Trophoblast cell (in vitro differentiated cells and primary cell): ENCODE results near the gene EFNA1.
A peak's percentile ranks its signal among the peaks of the same experiment; 100 is the strongest.

ENCODE experiments used
- DNase-seq, 2 donors: peaks; one replicate each; pipeline ENCODE4 v3.0.0-alpha.2; 2016
- H2AFZ ChIP-seq: 2 replicates; pipeline ENCODE4 v1.6.1; 2013; ENCODE audit warnings: low read length, moderate library complexity, mild to moderate bottlenecking; ENCODE audit not compliant: insufficient read depth, poor library complexity
- H2AK5ac ChIP-seq: 2 replicates; pipeline ENCODE4 v1.6.1; 2013; ENCODE audit warnings: mild to moderate bottlenecking, low read length
- H2BK120ac ChIP-seq: 2 replicates; pipeline ENCODE4 v1.6.1; 2013; ENCODE audit warnings: low read length, mild to moderate bottlenecking, moderate library complexity; ENCODE audit not compliant: insufficient read depth, poor library complexity
- H2BK12ac ChIP-seq: 2 replicates; pipeline ENCODE4 v1.6.1; 2013; ENCODE audit warnings: mild to moderate bottlenecking, low read length, moderate library complexity
- H2BK5ac ChIP-seq: 2 replicates; pipeline ENCODE4 v1.6.1; 2013; ENCODE audit warnings: low read length, low read depth, moderate library complexity, mild to moderate bottlenecking; ENCODE audit not compliant: poor library complexity
- H3K14ac ChIP-seq: 2 replicates; pipeline ENCODE4 v1.6.1; 2013; ENCODE audit warnings: mild to moderate bottlenecking, low read length
- H3K18ac ChIP-seq: 2 replicates; pipeline ENCODE4 v1.6.1; 2013; ENCODE audit warnings: mild to moderate bottlenecking, low read length
- H3K23ac ChIP-seq: 2 replicates; pipeline ENCODE4 v1.6.1; 2013; ENCODE audit warnings: low read length
- H3K27ac ChIP-seq: 2 replicates; pipeline ENCODE4 v1.5.1; 2013; ENCODE audit warnings: low read depth, mild to moderate bottlenecking, inconsistent platforms, low read length, moderate library complexity
- H3K27me3 ChIP-seq: 2 replicates; pipeline ENCODE4 v1.6.1; 2013; ENCODE audit warnings: inconsistent platforms, mild to moderate bottlenecking, low read length, moderate library complexity; ENCODE audit not compliant: insufficient read depth
- H3K36me3 ChIP-seq, 2 experiments: 1 replicate in 1 of 2; 2 replicates in 1 of 2; pipeline ENCODE4 v1.6.1; 2013; ENCODE audit warnings: low read length in 2 of 2, mild to moderate bottlenecking in 2 of 2, moderate library complexity in 1 of 2; ENCODE audit not compliant: insufficient read depth in 2 of 2, control insufficient read depth in 1 of 2
- H3K4ac ChIP-seq: 2 replicates; pipeline ENCODE4 v1.6.1; 2013; ENCODE audit warnings: low read depth, mild to moderate bottlenecking, low read length, moderate library complexity
- H3K4me1 ChIP-seq, 2 experiments: 1 replicate in 1 of 2; 2 replicates in 1 of 2; pipeline ENCODE4 v1.6.1; 2013; ENCODE audit warnings: low read length in 2 of 2, mild to moderate bottlenecking in 2 of 2, moderate library complexity in 1 of 2; ENCODE audit not compliant: insufficient read depth in 2 of 2, control insufficient read depth in 1 of 2
- H3K4me2 ChIP-seq: 2 replicates; pipeline ENCODE4 v1.6.1; 2013; ENCODE audit warnings: inconsistent platforms, mild to moderate bottlenecking, low read length, moderate library complexity
- H3K4me3 ChIP-seq: 2 replicates; pipeline ENCODE4 v1.5.1; 2013; ENCODE audit warnings: mild to moderate bottlenecking, low read depth, low read length, inconsistent platforms
- H3K79me1 ChIP-seq: one replicate; pipeline ENCODE4 v1.6.1; 2013; ENCODE audit warnings: low read length
- H3K79me2 ChIP-seq: 2 replicates; pipeline ENCODE4 v1.6.1; 2013; ENCODE audit warnings: low read length, mild to moderate bottlenecking; ENCODE audit not compliant: control insufficient read depth, insufficient read depth, poor library complexity
- H3K9ac ChIP-seq: 2 replicates; pipeline ENCODE4 v1.6.1; 2013; ENCODE audit warnings: mild to moderate bottlenecking, low read length
- H3K9me3 ChIP-seq: 2 replicates; pipeline ENCODE4 v1.6.1; 2013; ENCODE audit warnings: low read depth, mild to moderate bottlenecking, control low read depth, inconsistent platforms, low read length; ENCODE audit not compliant: insufficient read depth
- H4K12ac ChIP-seq: 2 replicates; pipeline ENCODE4 v1.6.1; 2013; ENCODE audit warnings: low read depth, mild to moderate bottlenecking, low read length, moderate library complexity
- H4K8ac ChIP-seq: 2 replicates; pipeline ENCODE4 v1.6.1; 2013; ENCODE audit warnings: low read depth, mild to moderate bottlenecking, low read length, moderate library complexity
- H4K91ac ChIP-seq: one replicate; pipeline ENCODE4 v1.6.1; 2013; ENCODE audit warnings: low read depth, mild to moderate bottlenecking, low read length, moderate library complexity
- WGBS: extraction: QIAGEN DNeasy Blood & Tissue Kit; methylation state at CpG from one replicate; pipeline ENCODE4 v1.1.7; 2013; ENCODE audit warnings: missing lambda C conversion rate; ENCODE audit not compliant: insufficient read length, insufficient coverage; ENCODE audit errors: extremely low coverage; 5-methylcytosine and 5-hydroxymethylcytosine counted together

The EFNA1 gene

GRCh38 chr1:155133799-155134281, 6.2 kb downstream of the EFNA1 start:
- no peak overlapping the region for H3K4me2 ChIP-seq
- no CpG with 5 or more reads among the region's 7 CpGs for WGBS
- no peak overlapping the region for H2AFZ ChIP-seq
- no peaks in the 10 kb centered on the region for H3K27me3 ChIP-seq
- no peak overlapping the region for H4K12ac ChIP-seq
- H3K18ac ChIP-seq, result no peak overlapping the region
- H2BK5ac ChIP-seq, result no peak overlapping the region
- H3K4ac ChIP-seq, result no peak overlapping the region
- H4K8ac ChIP-seq, result no peak overlapping the region
- no peak for DNase-seq
- H3K79me1 ChIP-seq, result peaks cover 35% of the 10 kb centered on the region
- H4K91ac ChIP-seq, result no peak overlapping the region
- no peak overlapping the region for H3K14ac ChIP-seq
- peaks cover 26% of the 10 kb centered on the region for H3K79me2 ChIP-seq
- no peak overlapping the region for H3K4me3 ChIP-seq
- H3K9ac ChIP-seq, result no peak overlapping the region
- H2BK120ac ChIP-seq, result no peak overlapping the region
- H2BK12ac ChIP-seq, result peak overlapping the region; percentile 8
- H3K23ac ChIP-seq, result no peak overlapping the region
- no peak overlapping the region for H2AK5ac ChIP-seq
- peak overlapping the region; percentile 39 for H3K27ac ChIP-seq
- peaks cover 2% of the 10 kb centered on the region for H3K9me3 ChIP-seq
- H3K36me3 ChIP-seq, result peaks cover 37 to 43% of the 10 kb centered on the region in 2 experiments
- peaks cover 30 to 38% of the 10 kb centered on the region in 2 experiments for H3K4me1 ChIP-seq

GRCh38 chr1:155134322-155134721, 6.6 kb downstream of the EFNA1 start:
- WGBS, result no CpG with 5 or more reads among the region's 1 CpG
- H3K9ac ChIP-seq, result peak overlapping the region; percentile 3
- DNase-seq, result peak in 1 of 2 donors; percentile 22

DNA sequence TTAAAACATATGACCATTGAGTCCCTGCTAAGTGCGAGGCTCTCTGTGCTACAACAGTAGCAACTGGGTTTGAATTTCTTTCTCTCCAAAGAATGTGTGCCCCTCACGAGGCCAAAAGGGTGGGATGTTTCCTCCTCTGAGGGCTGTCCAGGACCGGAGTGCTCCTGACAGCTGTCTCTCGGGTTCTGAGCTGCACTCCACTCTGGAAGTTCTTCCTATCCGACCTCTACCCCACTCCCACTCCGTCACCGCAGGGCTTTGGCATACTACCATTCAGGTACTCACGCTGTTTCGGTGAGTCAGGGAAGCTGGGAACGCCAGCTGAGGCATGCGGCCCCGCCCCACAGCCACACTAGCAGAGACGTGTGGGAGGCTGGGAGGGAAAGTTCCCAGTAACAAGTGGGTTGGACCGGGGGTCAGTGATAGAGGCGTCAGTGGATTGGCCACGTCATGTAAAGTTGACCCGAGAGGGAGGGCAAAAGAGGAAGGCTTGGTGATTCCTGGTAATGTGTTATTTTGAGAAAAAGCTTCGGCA, 7.3 kb downstream of the EFNA1 start:
- H2BK12ac ChIP-seq, result no peak overlapping the region
- H3K4ac ChIP-seq, result peak overlapping the region; percentile 54
- no CpG with 5 or more reads among the region's 18 CpGs for WGBS

More at GRCh38 chr1:155134322-155134721, 6.6 kb downstream of the EFNA1 start:
- H3K14ac ChIP-seq, result no peak overlapping the region
- H3K4me1 ChIP-seq, result peaks cover 30 to 38% of the 10 kb centered on the region in 2 experiments
- peaks cover 37 to 43% of the 10 kb centered on the region in 2 experiments for H3K36me3 ChIP-seq
- H3K4me2 ChIP-seq, result peak overlapping the region; percentile 30
- no peak overlapping the region for H3K23ac ChIP-seq
- no peak overlapping the region for H3K4ac ChIP-seq
- H2BK12ac ChIP-seq, result peak overlapping the region; percentile 14
- H3K79me2 ChIP-seq, result peaks cover 22% of the 10 kb centered on the region
- no peak overlapping the region for H4K91ac ChIP-seq
- peak overlapping the region; percentile 97 for H3K27ac ChIP-seq
- no peak overlapping the region for H2AFZ ChIP-seq
- H3K79me1 ChIP-seq, result peaks cover 30% of the 10 kb centered on the region
- H3K9me3 ChIP-seq, result peaks cover 2% of the 10 kb centered on the region
- no peaks in the 10 kb centered on the region for H3K27me3 ChIP-seq
- H2BK5ac ChIP-seq, result no peak overlapping the region
- H3K18ac ChIP-seq, result peak overlapping the region; percentile 44
- no peak overlapping the region for H2BK120ac ChIP-seq
- H2AK5ac ChIP-seq, result peak overlapping the region; percentile 36
- no peak overlapping the region for H4K12ac ChIP-seq
- H4K8ac ChIP-seq, result no peak overlapping the region
- no peak overlapping the region for H3K4me3 ChIP-seq

DNA sequence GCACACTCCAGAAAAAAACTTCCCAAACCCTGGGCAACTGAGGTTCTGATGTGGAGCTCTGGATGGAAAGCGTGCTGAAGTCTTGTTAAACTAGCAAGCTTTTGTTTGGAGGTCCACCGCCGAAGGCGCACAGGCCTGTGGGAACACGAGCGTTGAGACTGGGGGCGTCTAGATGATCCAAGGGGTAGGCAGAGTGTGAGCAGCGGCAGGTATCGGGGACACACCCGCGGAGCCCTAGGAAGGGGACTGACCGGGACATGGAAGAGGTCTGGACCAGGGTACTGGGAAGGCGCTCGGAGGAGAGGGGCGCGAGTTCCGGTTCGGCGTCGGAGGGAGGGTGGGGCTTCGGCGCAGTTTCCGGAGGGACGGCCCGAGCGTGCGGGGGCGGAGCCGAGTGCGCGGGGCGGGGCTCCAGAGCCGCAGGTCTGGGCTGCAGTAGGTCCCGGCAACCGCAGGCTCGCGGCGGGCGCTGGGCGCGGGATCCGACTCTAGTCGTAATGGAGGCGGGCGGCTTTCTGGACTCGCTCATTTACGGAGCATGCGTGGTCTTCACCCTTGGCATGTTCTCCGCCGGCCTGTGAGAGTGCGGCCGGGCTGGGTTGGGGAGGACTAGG, 7.8 kb downstream of the EFNA1 start, which contains the start of gene SLC50A1:
SLC50A1 (plus strand) TSS at position 438 of the 614 bp plus-strand sequence; CDS start at position 498, 60 bp downstream.
- peak; percentile 98 to 99 for DNase-seq
- Histone ChIP-seq H3K23ac (no peak within 1 kb of the TSS), H2BK120ac (peak within 1 kb of the TSS; percentile 94), H2BK12ac (peak within 1 kb of the TSS; percentile 44), H3K9ac (peak within 1 kb of the TSS; percentile 90), H3K4ac (peak within 1 kb of the TSS; percentile 54), H2AFZ (peak within 1 kb of the TSS; percentile 58), H3K18ac (peak within 1 kb of the TSS; percentile 99), H3K36me3 (peaks cover 37 to 43% of the 10 kb centered on the region in 2 experiments), H4K12ac (peak within 1 kb of the TSS; percentile 97), H3K4me2 (peak within 1 kb of the TSS; percentile 92), H3K4me1 (peaks cover 31 to 36% of the 10 kb centered on the region in 2 experiments), H3K79me2 (peaks cover 20% of the 10 kb centered on the region), H2BK5ac (peak within 1 kb of the TSS; percentile 95), H3K79me1 (peaks cover 26% of the 10 kb centered on the region), H3K14ac (peak within 1 kb of the TSS; percentile 96), H3K27ac (peak within 1 kb of the TSS; percentile 97), H2AK5ac (peak within 1 kb of the TSS; percentile 95), H3K27me3 (no peaks in the 10 kb centered on the region), H3K4me3 (peak within 1 kb of the TSS; percentile 76), H4K91ac (peak within 1 kb of the TSS; percentile 98), H3K9me3 (peaks cover 2% of the 10 kb centered on the region), H4K8ac (peak within 1 kb of the TSS; percentile 97)
- no CpG with 5 or more reads among the region's 52 CpGs for WGBS

More for the DNA sequence above, 7.3 kb downstream of the EFNA1 start:
- Histone ChIP-seq H4K91ac (peak overlapping the region; percentile 98), H2BK5ac (peak overlapping the region; percentile 95), H3K18ac (peak overlapping the region; percentile 99), H4K12ac (peak overlapping the region; percentile 97), H3K4me3 (no peak overlapping the region), H4K8ac (peak overlapping the region; percentile 97), H2AFZ (peak overlapping the region; percentile 52), H3K14ac (peak overlapping the region; percentile 96), H3K9ac (peak overlapping the region; percentile 75), H3K9me3 (peaks cover 2% of the 10 kb centered on the region), H3K23ac (no peak overlapping the region), H3K79me2 (peaks cover 20% of the 10 kb centered on the region), H2AK5ac (peak overlapping the region; percentile 95), H3K4me2 (peak overlapping the region; percentile 92), H3K79me1 (peaks cover 27% of the 10 kb centered on the region), H3K27me3 (no peaks in the 10 kb centered on the region), H3K27ac (peak overlapping the region; percentile 97), H3K36me3 (peaks cover 37 to 43% of the 10 kb centered on the region in 2 experiments), H3K4me1 (peaks cover 30 to 35% of the 10 kb centered on the region in 2 experiments), H2BK120ac (peak overlapping the region; percentile 94)
- peak; percentile 100 for DNase-seq
